ENCODE measurements around the gene TMIGD3.

Gene TMIGD3

GRCh38 chr1:111474521-111474920 is 28.9 kb downstream of the TMIGD3 start:
- no peak for DNase-seq (ENCODE audit: low read depth)

- DNase-seq (ENCODE audit: low read depth), result no peak
Measured at GRCh38 chr1:111474106-111474505, 29.3 kb downstream of the TMIGD3 start.

GRCh38 chr1:111471538-111471937 is 31.9 kb downstream of the TMIGD3 start:
- no peak for DNase-seq (ENCODE audit: low read depth)

GRCh38 chr1:111471012-111471411 is 32.4 kb downstream of the TMIGD3 start:
- DNase-seq (ENCODE audit: low read depth), result peak; percentile 33

- DNase-seq (ENCODE audit: low read depth), result no peak
Measured at GRCh38 chr1:111470596-111470995, 32.8 kb downstream of the TMIGD3 start.

- DNase-seq (ENCODE audit: low read depth), result no peak
Measured at GRCh38 chr1:111469539-111469938, 33.9 kb downstream of the TMIGD3 start.

- DNase-seq (ENCODE audit: low read depth), result no peak
Measured at GRCh38 chr1:111468717-111469100, 34.7 kb downstream of the TMIGD3 start.

GRCh38 chr1:111467865-111468716 is 35.3 kb downstream of the TMIGD3 start:
- no peak for DNase-seq (ENCODE audit: low read depth)

- DNase-seq (ENCODE audit: low read depth), result no peak
Measured at GRCh38 chr1:111466480-111466879, 37.0 kb downstream of the TMIGD3 start.

- DNase-seq (ENCODE audit: low read depth), result no peak
Measured at GRCh38 chr1:111465754-111466153, 37.7 kb downstream of the TMIGD3 start.

GRCh38 chr1:111463029-111463683 is 40.3 kb downstream of the TMIGD3 start:
- DNase-seq (ENCODE audit: low read depth), result no peak

- no peak for DNase-seq (ENCODE audit: low read depth)
Measured at GRCh38 chr1:111462370-111463028, 40.9 kb downstream of the TMIGD3 start.

GRCh38 chr1:111461765-111462164 is 41.7 kb downstream of the TMIGD3 start:
- DNase-seq (ENCODE audit: low read depth), result no peak

GRCh38 chr1:111455642-111456031 is 47.8 kb downstream of the TMIGD3 start:
- DNase-seq (ENCODE audit: low read depth), result no peak

- no peak for DNase-seq (ENCODE audit: low read depth)
Measured at GRCh38 chr1:111454859-111455641, 48.4 kb downstream of the TMIGD3 start.

GRCh38 chr1:111453706-111454105 is 49.7 kb downstream of the TMIGD3 start:
- no peak for DNase-seq (ENCODE audit: low read depth)

- DNase-seq (ENCODE audit: low read depth), result no peak
Measured at GRCh38 chr1:111452581-111452980, 50.9 kb downstream of the TMIGD3 start.

GRCh38 chr1:111450185-111450584 is 53.2 kb downstream of the TMIGD3 start:
- no peak for DNase-seq (ENCODE audit: low read depth)

GRCh38 chr1:111449703-111450017 is 53.8 kb downstream of the TMIGD3 start:
- no peak for DNase-seq (ENCODE audit: low read depth)

- peak; percentile 75 for DNase-seq (ENCODE audit: low read depth)
Measured at GRCh38 chr1:111448918-111449702, 54.3 kb downstream of the TMIGD3 start, which contains the start of the genes ATP5PB and WDR77. TSS of gene ATP5PB (plus strand) at chr1:111449464. CDS start at chr1:111449542, 78 bp downstream. TSS of gene WDR77 (minus strand) at chr1:111449256. CDS start at chr1:111449169, 87 bp downstream.

GRCh38 chr1:111448482-111448917 is 54.9 kb downstream of the TMIGD3 start:
- DNase-seq (ENCODE audit: low read depth), result no peak
